GM12878 (cell line): Measurements from ENCODE around the gene C19orf81. TPM values are rescaled to one million over a fixed set of nuclear protein-coding genes. Genes with fewer than 3 reads are reported as not detected.

Source experiments
- ATAC-seq: fragments of 200-7000 bp; cut with Tn5 transposase; 3 replicates; pipeline ENCODE4 v1.9.1; 2020; ENCODE audit warnings: mild to moderate bottlenecking, moderate library complexity
- BruUV-seq: library from RNA; stranded (reverse); fragments of 400-500 nt; replicated peaks from 2 replicates; lab custom pipeline; 2021; lab: Mats Ljungman, UMichigan
- CTCF ChIA-PET: fragments of 300-600 bp; sonication (Branson Sonifier 250); formaldehyde crosslinking; extraction: SDS; loops from one replicate; lab custom pipeline; 2021; ENCODE audit warnings: inconsistent platforms; lab: Yijun Ruan, JAX
- POLR2A ChIA-PET: fragments of 350-600 bp; formaldehyde crosslinking; extraction: SDS; loops from one replicate; lab custom pipeline; 2021; ENCODE audit warnings: inconsistent platforms; lab: Charles Lee
- RAD21 ChIA-PET: fragments of 300-600 bp; sonication (Branson Sonifier 250); formaldehyde crosslinking; loops from one replicate; lab custom pipeline; 2023; ENCODE audit warnings: antibody characterized with exemption; ENCODE audit not compliant: unreplicated experiment; lab: Charles Lee
- SMC1A ChIA-PET: fragments of 300-600 bp; sonication (Branson Sonifier 250); formaldehyde crosslinking; loops from one replicate; lab custom pipeline; 2023; ENCODE audit not compliant: unreplicated experiment, uncharacterized antibody; lab: Charles Lee
- DNase-seq: peaks from one replicate; pipeline ENCODE4 v3.0.0-alpha.2; 2011; ENCODE audit warnings: low read depth, low spot score
- FAIRE-seq: peaks from 3 replicates; lab custom pipeline; 2011; peaks lifted over from hg19 to GRCh38; lab: Jason Lieb, UNC
- H2AFZ ChIP-seq: 2 replicates; pipeline ENCODE4 v1.6.0; 2011; ENCODE audit warnings: low read depth, low read length, control low read depth; ENCODE audit not compliant: control insufficient read depth
- H3K27ac ChIP-seq: 2 replicates; pipeline ENCODE4 v1.5.1; 2011; ENCODE audit warnings: control low read depth; ENCODE audit not compliant: control insufficient read depth, insufficient read depth
- H3K27me3 ChIP-seq, 2 experiments: replicated peaks in 1 of 2; 2 replicates each; pipeline versions ENCODE4 v1.6.0 to v1.6.1; 2011; ENCODE audit warnings: low read length in 1 of 2; ENCODE audit not compliant: control insufficient read depth in 2 of 2, insufficient read depth in 2 of 2
- H3K36me3 ChIP-seq, 2 experiments: 2 replicates each; pipeline ENCODE4 v1.5.1; 2011; ENCODE audit warnings: low read length in 1 of 2; ENCODE audit not compliant: control insufficient read depth in 2 of 2, insufficient read depth in 2 of 2
- H3K4me1 ChIP-seq: 2 replicates; pipeline ENCODE4 v1.6.1; 2011; ENCODE audit warnings: mild to moderate bottlenecking, low read length, moderate library complexity, mixed read lengths; ENCODE audit not compliant: control insufficient read depth, insufficient read depth
- H3K4me2 ChIP-seq: 2 replicates; pipeline ENCODE4 v1.6.0; 2011; ENCODE audit warnings: control low read depth; ENCODE audit not compliant: control insufficient read depth, insufficient read depth
- H3K4me3 ChIP-seq: fragments of 200-600 bp; sonication (generic); 2 replicates; pipeline ENCODE4 v1.5.1; 2016
- H3K79me2 ChIP-seq: 2 replicates; pipeline ENCODE4 v1.6.0; 2011; ENCODE audit warnings: low read length; ENCODE audit not compliant: control insufficient read depth, insufficient read depth
- H3K9ac ChIP-seq: 2 replicates; pipeline ENCODE4 v1.8.0; 2011; ENCODE audit warnings: low read length, control low read depth, mixed read lengths; ENCODE audit not compliant: control insufficient read depth, insufficient read depth
- H3K9me3 ChIP-seq: replicated peaks from 3 replicates; pipeline ENCODE4 v1.5.1; 2011; ENCODE audit warnings: mild to moderate bottlenecking, low read length; ENCODE audit not compliant: control insufficient read depth, insufficient read depth
- H4K20me1 ChIP-seq: 2 replicates; pipeline ENCODE4 v1.6.0; 2011; ENCODE audit not compliant: control insufficient read depth, insufficient read depth
- BACH1 ChIP-seq: fragments of 450-650 bp; IDR thresholded peaks from 2 replicates; pipeline ENCODE4 v1.6.1; 2017; ENCODE audit warnings: mild to moderate bottlenecking, borderline replicate concordance
- IRF4 ChIP-seq: IDR thresholded peaks from 2 replicates; pipeline ENCODE4 v1.6.1; 2011; ENCODE audit warnings: low read depth, low read length
- MTA3 ChIP-seq: IDR thresholded peaks from 2 replicates; pipeline ENCODE4 v1.6.1; 2012; ENCODE audit warnings: low read length, inconsistent platforms, borderline replicate concordance
- NFYA ChIP-seq: IDR thresholded peaks from 2 replicates; pipeline ENCODE4 v1.6.1; 2011; ENCODE audit warnings: low read depth, mild to moderate bottlenecking, low read length, improper control_type of control experiment, borderline replicate concordance
- PML ChIP-seq: IDR thresholded peaks from 2 replicates; pipeline ENCODE4 v1.6.1; 2012; ENCODE audit warnings: low read length, inconsistent platforms
- RB1 ChIP-seq: fragments of 450-650 bp; formaldehyde crosslinking; IDR thresholded peaks from 2 replicates; pipeline ENCODE4 v1.6.1; 2017; ENCODE audit warnings: mild to moderate bottlenecking, borderline replicate concordance
- SREBF2 ChIP-seq: IDR thresholded peaks from 2 replicates; pipeline ENCODE4 v1.6.1; 2012; ENCODE audit warnings: mild to moderate bottlenecking, low read length
- SUPT20H ChIP-seq: IDR thresholded peaks from 2 replicates; pipeline ENCODE4 v1.6.1; 2011; ENCODE audit warnings: low read depth, mild to moderate bottlenecking, low read length, moderate library complexity, borderline replicate concordance; ENCODE audit not compliant: control insufficient read depth
- SUZ12 ChIP-seq: fragments of 200-600 bp; sonication (generic); IDR thresholded peaks from one replicate; pipeline ENCODE4 v1.6.1; 2018; ENCODE audit warnings: antibody characterized with exemption, mild to moderate bottlenecking; ENCODE audit not compliant: unreplicated experiment
- WGBS: methylation state at CpG from one replicate; pipeline ENCODE4 v1.1.6; 2016; ENCODE audit warnings: low lambda C conversion rate; ENCODE audit not compliant: insufficient replicate concordance, insufficient coverage; ENCODE audit errors: missing lambda C conversion rate; 5-methylcytosine and 5-hydroxymethylcytosine counted together
- in situ Hi-C: fragments of 300-500 bp; cut with MboI; formaldehyde crosslinking; loops from 9 replicates; pipeline ENCODE4 v1.14.3; 2018; ENCODE audit warnings: mixed read lengths
- intact Hi-C: fragments of 100-400 bp; cut with micrococcal nuclease; formaldehyde crosslinking; loops from one replicate; pipeline ENCODE4 v1.14.2; 2022; ENCODE audit not compliant: unreplicated experiment
- polyA plus RNA-seq, 11 experiments: library from polyadenylated mRNA; depleted of rRNA in 4 of 11; unstranded in 6 of 11; stranded (reverse) in 5 of 11; fragments of >200 nt; fragmentation: Nextera tagmentation in 4 of 11; fragmentation: Illumina TruSeq in 1 of 11; extraction: Ambion mirVana in 4 of 11; extraction: Trizol in 1 of 11; gene quantifications; 1 replicate in 1 of 11; 2 replicates in 10 of 11; pipeline versions ENCODE4 v1.2.1 to v1.2.3, GENCODE V29; 2011 to 2016; ENCODE audit warnings: inconsistent platforms in 2 of 11, missing spikeins in 2 of 11, low read depth in 1 of 11
- total RNA-seq, 4 experiments: library from RNA; depleted of rRNA in 3 of 4; stranded (reverse); fragments of >200 nt in 3 of 4; fragmentation: Illumina TruSeq in 1 of 4; extraction: Trizol in 1 of 4; gene quantifications; 2 replicates each; pipeline versions ENCODE4 v1.2.1 to v1.2.3, GENCODE V29; 2013 to 2021
- TF ChIP-seq, protein P1 (sequence below): IDR thresholded peaks from 2 replicates; pipeline ENCODE4 v1.6.1; 2011; ENCODE audit warnings: borderline replicate concordance, low read depth, mild to moderate bottlenecking, moderate library complexity, mixed read lengths, low read length; ENCODE audit not compliant: insufficient read depth; ENCODE audit errors: extremely low read length
- TF ChIP-seq, protein P2 (sequence below), 3 experiments: IDR thresholded peaks in 2 of 3; conservative IDR thresholded peaks in 1 of 3; 2 replicates each; pipeline ENCODE4 v1.5.1; 2011; ENCODE audit warnings: low read depth in 3 of 3, low read length in 3 of 3, mild to moderate bottlenecking in 3 of 3, control low read depth in 2 of 3, moderate library complexity in 2 of 3, inconsistent platforms in 1 of 3, mixed read lengths in 1 of 3; ENCODE audit not compliant: control insufficient read depth in 2 of 3, insufficient read depth in 1 of 3; ENCODE audit errors: extremely low read depth in 1 of 3
- TF ChIP-seq, protein P3 (sequence below): fragments of 450-650 bp; IDR thresholded peaks from 2 replicates; pipeline ENCODE4 v1.6.1; 2016; ENCODE audit warnings: mild to moderate bottlenecking
- TF ChIP-seq, protein P4 (sequence below): fragments of 450-650 bp; IDR thresholded peaks from 2 replicates; pipeline ENCODE4 v1.6.1; 2017; ENCODE audit warnings: low read depth, mild to moderate bottlenecking, moderate library complexity
- TF ChIP-seq, protein P5 (sequence below): fragments of 450-650 bp; IDR thresholded peaks from 2 replicates; pipeline ENCODE4 v1.6.1; 2016; ENCODE audit warnings: mild to moderate bottlenecking, moderate library complexity, borderline replicate concordance

The C19orf81 gene
- total and polyA plus RNA-seq, 10 of the 15 experiments (the other 5 are each of a cell fraction or from before 2014, with no cell fraction given) = 0.69 TPM; not detected in 9

DNA sequence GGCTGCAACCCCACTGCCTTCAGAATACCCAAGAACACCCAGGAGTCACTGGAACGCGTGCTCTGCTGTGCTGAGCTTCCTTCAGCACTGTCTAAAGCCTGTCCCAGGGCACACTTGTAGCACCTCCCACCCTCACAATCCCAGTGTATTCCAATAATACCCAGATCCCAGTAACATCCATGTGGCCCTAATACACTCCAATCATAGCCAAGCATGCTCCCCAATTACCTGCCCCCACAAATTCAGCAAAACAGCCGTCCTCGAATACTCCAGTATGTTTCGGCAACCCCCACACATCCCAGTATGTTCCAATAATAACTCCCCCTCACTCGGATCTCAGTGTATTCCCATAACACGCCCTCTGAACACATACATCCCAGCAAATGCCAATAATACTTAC lies 41.2 kb downstream of the C19orf81 start:
- no TSS peak for BruUV-seq
- SMC1A ChIA-PET = no interaction called here
- Histone ChIP-seq H3K27me3 (no peaks in the 10 kb centered on the region), H3K9ac (no peak overlapping the region), H3K27ac (no peak overlapping the region), H3K4me3 (no peak overlapping the region), H3K4me2 (no peak overlapping the region), H3K9me3 (no peaks in the 10 kb centered on the region), H3K36me3 (no peaks in the 10 kb centered on the region), H2AFZ (no peak overlapping the region), H4K20me1 (no peaks in the 10 kb centered on the region), H3K79me2 (no peaks in the 10 kb centered on the region), H3K4me1 (no peaks in the 10 kb centered on the region)
- CTCF ChIA-PET = interaction anchor here (0.9 kb wide), 1 partner anchor 134 kb away, joined by 3 read pairs; no protein-coding TSS in a partner anchor
- intact Hi-C loops (no loop called here), in situ Hi-C loops (no loop called here)
- RAD21 ChIA-PET = no interaction called here
- ATAC-seq = no peak
- no peak for DNase-seq
- 27% methylated on average over 7 of the region's 7 CpGs for WGBS
- POLR2A ChIA-PET = no interaction called here
- FAIRE-seq = no peak
- TF ChIP-seq RB1 (no peak), MTA3 (no peak), SUPT20H (no peak), NFYA (no peak), IRF4 (no peak), SUZ12 (no peak), BACH1 (no peak), PML (no peak), SREBF2 (no peak)
- TF ChIP-seq, protein P1, sequence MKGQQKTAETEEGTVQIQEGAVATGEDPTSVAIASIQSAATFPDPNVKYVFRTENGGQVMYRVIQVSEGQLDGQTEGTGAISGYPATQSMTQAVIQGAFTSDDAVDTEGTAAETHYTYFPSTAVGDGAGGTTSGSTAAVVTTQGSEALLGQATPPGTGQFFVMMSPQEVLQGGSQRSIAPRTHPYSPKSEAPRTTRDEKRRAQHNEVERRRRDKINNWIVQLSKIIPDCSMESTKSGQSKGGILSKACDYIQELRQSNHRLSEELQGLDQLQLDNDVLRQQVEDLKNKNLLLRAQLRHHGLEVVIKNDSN = no peak
- TF ChIP-seq, protein P2, sequence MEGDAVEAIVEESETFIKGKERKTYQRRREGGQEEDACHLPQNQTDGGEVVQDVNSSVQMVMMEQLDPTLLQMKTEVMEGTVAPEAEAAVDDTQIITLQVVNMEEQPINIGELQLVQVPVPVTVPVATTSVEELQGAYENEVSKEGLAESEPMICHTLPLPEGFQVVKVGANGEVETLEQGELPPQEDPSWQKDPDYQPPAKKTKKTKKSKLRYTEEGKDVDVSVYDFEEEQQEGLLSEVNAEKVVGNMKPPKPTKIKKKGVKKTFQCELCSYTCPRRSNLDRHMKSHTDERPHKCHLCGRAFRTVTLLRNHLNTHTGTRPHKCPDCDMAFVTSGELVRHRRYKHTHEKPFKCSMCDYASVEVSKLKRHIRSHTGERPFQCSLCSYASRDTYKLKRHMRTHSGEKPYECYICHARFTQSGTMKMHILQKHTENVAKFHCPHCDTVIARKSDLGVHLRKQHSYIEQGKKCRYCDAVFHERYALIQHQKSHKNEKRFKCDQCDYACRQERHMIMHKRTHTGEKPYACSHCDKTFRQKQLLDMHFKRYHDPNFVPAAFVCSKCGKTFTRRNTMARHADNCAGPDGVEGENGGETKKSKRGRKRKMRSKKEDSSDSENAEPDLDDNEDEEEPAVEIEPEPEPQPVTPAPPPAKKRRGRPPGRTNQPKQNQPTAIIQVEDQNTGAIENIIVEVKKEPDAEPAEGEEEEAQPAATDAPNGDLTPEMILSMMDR (IDR thresholded peaks at IDR 0.05 in 2 of 3, conservative IDR thresholded peaks at IDR 0.05 in 1 of 3; ENCODE audit: control insufficient read depth in 2 of 3, extremely low read depth in 1 of 3, insufficient read depth in 1 of 3, low read depth in 3 of 3, low read length in 3 of 3) = no peak
- TF ChIP-seq, protein P3, sequence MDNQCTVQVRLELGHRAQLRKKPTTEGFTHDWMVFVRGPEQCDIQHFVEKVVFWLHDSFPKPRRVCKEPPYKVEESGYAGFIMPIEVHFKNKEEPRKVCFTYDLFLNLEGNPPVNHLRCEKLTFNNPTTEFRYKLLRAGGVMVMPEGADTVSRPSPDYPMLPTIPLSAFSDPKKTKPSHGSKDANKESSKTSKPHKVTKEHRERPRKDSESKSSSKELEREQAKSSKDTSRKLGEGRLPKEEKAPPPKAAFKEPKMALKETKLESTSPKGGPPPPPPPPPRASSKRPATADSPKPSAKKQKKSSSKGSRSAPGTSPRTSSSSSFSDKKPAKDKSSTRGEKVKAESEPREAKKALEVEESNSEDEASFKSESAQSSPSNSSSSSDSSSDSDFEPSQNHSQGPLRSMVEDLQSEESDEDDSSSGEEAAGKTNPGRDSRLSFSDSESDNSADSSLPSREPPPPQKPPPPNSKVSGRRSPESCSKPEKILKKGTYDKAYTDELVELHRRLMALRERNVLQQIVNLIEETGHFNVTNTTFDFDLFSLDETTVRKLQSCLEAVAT = no peak
- TF ChIP-seq, protein P4, sequence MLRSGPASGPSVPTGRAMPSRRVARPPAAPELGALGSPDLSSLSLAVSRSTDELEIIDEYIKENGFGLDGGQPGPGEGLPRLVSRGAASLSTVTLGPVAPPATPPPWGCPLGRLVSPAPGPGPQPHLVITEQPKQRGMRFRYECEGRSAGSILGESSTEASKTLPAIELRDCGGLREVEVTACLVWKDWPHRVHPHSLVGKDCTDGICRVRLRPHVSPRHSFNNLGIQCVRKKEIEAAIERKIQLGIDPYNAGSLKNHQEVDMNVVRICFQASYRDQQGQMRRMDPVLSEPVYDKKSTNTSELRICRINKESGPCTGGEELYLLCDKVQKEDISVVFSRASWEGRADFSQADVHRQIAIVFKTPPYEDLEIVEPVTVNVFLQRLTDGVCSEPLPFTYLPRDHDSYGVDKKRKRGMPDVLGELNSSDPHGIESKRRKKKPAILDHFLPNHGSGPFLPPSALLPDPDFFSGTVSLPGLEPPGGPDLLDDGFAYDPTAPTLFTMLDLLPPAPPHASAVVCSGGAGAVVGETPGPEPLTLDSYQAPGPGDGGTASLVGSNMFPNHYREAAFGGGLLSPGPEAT = no peak
- TF ChIP-seq, protein P5, sequence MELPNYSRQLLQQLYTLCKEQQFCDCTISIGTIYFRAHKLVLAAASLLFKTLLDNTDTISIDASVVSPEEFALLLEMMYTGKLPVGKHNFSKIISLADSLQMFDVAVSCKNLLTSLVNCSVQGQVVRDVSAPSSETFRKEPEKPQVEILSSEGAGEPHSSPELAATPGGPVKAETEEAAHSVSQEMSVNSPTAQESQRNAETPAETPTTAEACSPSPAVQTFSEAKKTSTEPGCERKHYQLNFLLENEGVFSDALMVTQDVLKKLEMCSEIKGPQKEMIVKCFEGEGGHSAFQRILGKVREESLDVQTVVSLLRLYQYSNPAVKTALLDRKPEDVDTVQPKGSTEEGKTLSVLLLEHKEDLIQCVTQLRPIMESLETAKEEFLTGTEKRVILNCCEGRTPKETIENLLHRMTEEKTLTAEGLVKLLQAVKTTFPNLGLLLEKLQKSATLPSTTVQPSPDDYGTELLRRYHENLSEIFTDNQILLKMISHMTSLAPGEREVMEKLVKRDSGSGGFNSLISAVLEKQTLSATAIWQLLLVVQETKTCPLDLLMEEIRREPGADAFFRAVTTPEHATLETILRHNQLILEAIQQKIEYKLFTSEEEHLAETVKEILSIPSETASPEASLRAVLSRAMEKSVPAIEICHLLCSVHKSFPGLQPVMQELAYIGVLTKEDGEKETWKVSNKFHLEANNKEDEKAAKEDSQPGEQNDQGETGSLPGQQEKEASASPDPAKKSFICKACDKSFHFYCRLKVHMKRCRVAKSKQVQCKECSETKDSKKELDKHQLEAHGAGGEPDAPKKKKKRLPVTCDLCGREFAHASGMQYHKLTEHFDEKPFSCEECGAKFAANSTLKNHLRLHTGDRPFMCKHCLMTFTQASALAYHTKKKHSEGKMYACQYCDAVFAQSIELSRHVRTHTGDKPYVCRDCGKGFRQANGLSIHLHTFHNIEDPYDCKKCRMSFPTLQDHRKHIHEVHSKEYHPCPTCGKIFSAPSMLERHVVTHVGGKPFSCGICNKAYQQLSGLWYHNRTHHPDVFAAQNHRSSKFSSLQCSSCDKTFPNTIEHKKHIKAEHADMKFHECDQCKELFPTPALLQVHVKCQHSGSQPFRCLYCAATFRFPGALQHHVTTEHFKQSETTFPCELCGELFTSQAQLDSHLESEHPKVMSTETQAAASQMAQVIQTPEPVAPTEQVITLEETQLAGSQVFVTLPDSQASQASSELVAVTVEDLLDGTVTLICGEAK = no peak
